CD4-positive, alpha-beta T cell treated with Interleukin-6 at 100 ng/mL for 8 hours (primary cell): ENCODE measurements around the gene FUBP3.
A peak's percentile ranks its signal among the peaks of the same experiment; 100 is the strongest.
"Not testable (repeated sequence)": the region's sequence is repeated elsewhere in the genome, so short reads cannot be mapped to it uniquely, and the experiment has no call there.

Experiments used
- DNase-seq: peaks from one replicate; pipeline ENCODE4 v3.0.0-alpha.2; 2020; ENCODE audit warnings: mixed read lengths, low spot score

The FUBP3 gene

GRCh38 chr9:130682421-130683121 lies 103.2 kb downstream of the FUBP3 start:
- DNase-seq: peak; percentile 56

GRCh38 chr9:130685104-130685503 lies 105.7 kb downstream of the FUBP3 start:
- no peak for DNase-seq

- not testable (repeated sequence) for DNase-seq
Observed at GRCh38 chr9:130685945-130686344, 106.6 kb downstream of the FUBP3 start.

GRCh38 chr9:130687615-130688014 lies 108.2 kb downstream of the FUBP3 start:
- DNase-seq: no peak
